ENCODE results near the gene MED4. TPM values are rescaled to one million over a fixed set of nuclear protein-coding genes. Genes with fewer than 3 reads are reported as not detected.

The MED4 gene
- total and polyA plus RNA-seq, 2 donors (not counting 1 experiment from before 2014, with no cell fraction given), result 25.4 to 66.7 TPM

DNA sequence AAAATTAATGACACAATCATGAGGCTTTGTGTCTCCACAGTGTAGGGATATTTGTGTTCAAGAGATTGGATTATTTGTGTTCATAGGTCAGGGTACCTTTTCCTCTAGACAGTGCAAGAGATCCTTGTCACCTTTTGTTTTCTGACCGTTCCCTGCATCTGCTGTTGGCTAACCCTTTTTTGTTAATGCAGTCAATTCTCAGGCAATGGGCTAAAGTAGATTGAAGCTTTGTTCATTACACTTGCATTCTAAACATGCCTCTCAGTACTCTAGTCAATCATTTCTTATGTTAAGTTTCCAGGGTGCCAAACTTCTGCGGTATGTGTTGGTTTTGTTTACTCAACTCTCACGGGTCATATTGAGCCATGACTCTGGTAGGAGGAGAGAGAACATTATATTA, 1.8 kb upstream of the MED4 start:
- peak overlapping the region; percentile 13 for H2AFZ ChIP-seq (ENCODE audit: low read length)
- H3K79me2 ChIP-seq (ENCODE audit: control insufficient read depth, insufficient read depth, low read length), result peaks cover 32% of the 10 kb centered on the region
- TF ChIP-seq, protein P1, sequence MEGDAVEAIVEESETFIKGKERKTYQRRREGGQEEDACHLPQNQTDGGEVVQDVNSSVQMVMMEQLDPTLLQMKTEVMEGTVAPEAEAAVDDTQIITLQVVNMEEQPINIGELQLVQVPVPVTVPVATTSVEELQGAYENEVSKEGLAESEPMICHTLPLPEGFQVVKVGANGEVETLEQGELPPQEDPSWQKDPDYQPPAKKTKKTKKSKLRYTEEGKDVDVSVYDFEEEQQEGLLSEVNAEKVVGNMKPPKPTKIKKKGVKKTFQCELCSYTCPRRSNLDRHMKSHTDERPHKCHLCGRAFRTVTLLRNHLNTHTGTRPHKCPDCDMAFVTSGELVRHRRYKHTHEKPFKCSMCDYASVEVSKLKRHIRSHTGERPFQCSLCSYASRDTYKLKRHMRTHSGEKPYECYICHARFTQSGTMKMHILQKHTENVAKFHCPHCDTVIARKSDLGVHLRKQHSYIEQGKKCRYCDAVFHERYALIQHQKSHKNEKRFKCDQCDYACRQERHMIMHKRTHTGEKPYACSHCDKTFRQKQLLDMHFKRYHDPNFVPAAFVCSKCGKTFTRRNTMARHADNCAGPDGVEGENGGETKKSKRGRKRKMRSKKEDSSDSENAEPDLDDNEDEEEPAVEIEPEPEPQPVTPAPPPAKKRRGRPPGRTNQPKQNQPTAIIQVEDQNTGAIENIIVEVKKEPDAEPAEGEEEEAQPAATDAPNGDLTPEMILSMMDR (conservative IDR thresholded peaks at IDR 0.05 in 1 of 2, IDR thresholded peaks at IDR 0.05 in 1 of 2; ENCODE audit: low read depth in 1 of 2, low read length in 2 of 2), result no peak
- no peak for TF ChIP-seq EZH2 (IDR thresholded peaks at IDR 0.05; ENCODE audit: low read length, missing control alignments)
- H3K4me3 ChIP-seq (replicated peaks in 1 of 4; ENCODE audit: control extremely low read depth in 1 of 4, insufficient read depth in 1 of 4, low read depth in 3 of 4, low read length in 4 of 4), result no peak overlapping the region
- H3K9me3 ChIP-seq (ENCODE audit: control insufficient read depth, insufficient read depth, low read depth, low read length), result no peaks in the 10 kb centered on the region
- H3K36me3 ChIP-seq (ENCODE audit: control insufficient read depth, insufficient read depth, low read length), result no peaks in the 10 kb centered on the region
- no peaks in the 10 kb centered on the region for H3K27me3 ChIP-seq (ENCODE audit: control insufficient read depth, insufficient read depth, low read length)
- no peak overlapping the region for H3K27ac ChIP-seq (ENCODE audit: insufficient read depth, low read length)
- H3K9ac ChIP-seq (ENCODE audit: insufficient read depth, low read length), result no peak overlapping the region
- no peaks in the 10 kb centered on the region for H3K4me1 ChIP-seq (ENCODE audit: control insufficient read depth, extremely low read depth, insufficient read depth, low read length)
- H4K20me1 ChIP-seq (ENCODE audit: control insufficient read depth, extremely low read depth, insufficient read depth, low read length), result no peaks in the 10 kb centered on the region
- DNase-seq (ENCODE audit: low read depth in 2 of 2), result no peak
- H3K4me2 ChIP-seq (ENCODE audit: extremely low read depth, insufficient read depth, low read length), result no peak overlapping the region

DNA sequence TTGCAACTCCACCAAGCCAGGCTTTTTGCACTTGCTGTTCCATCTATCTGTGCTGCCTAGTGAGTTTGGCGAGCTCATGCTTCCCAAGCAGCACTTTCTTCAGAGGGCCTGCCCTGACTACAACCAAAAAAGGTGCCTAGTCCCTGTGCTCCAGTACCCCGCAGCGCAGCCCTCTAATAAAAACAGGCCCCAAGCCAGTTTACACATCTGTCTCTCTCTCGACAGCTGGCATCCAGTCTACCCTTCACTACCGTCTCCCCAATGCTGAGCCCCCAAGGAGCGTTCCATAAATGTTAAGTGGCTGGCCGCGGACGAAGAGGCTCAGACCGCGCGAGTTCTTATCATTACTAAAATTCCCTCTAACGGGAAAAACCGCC, 512 bp downstream of the MED4 start:
- H4K20me1 ChIP-seq (ENCODE audit: control insufficient read depth, extremely low read depth, insufficient read depth, low read length), result no peaks in the 10 kb centered on the region
- peaks cover 54% of the 10 kb centered on the region for H3K79me2 ChIP-seq (ENCODE audit: control insufficient read depth, insufficient read depth, low read length)
- peak overlapping the region; percentile 94 for H3K4me2 ChIP-seq (ENCODE audit: extremely low read depth, insufficient read depth, low read length)
- H3K36me3 ChIP-seq (ENCODE audit: control insufficient read depth, insufficient read depth, low read length), result no peaks in the 10 kb centered on the region
- DNase-seq (ENCODE audit: low read depth in 2 of 2), result peak; percentile 4 to 20
- no peaks in the 10 kb centered on the region for H3K9me3 ChIP-seq (ENCODE audit: control insufficient read depth, insufficient read depth, low read depth, low read length)
- H2AFZ ChIP-seq (ENCODE audit: low read length), result peak overlapping the region; percentile 59
- TF ChIP-seq, protein P1 (conservative IDR thresholded peaks at IDR 0.05 in 1 of 2, IDR thresholded peaks at IDR 0.05 in 1 of 2; ENCODE audit: low read depth in 1 of 2, low read length in 2 of 2), result no peak
- no peak for TF ChIP-seq EZH2 (IDR thresholded peaks at IDR 0.05; ENCODE audit: low read length, missing control alignments)
- H3K27ac ChIP-seq (ENCODE audit: insufficient read depth, low read length), result peak overlapping the region; percentile 87
- H3K4me3 ChIP-seq (replicated peaks in 1 of 4; ENCODE audit: control extremely low read depth in 1 of 4, insufficient read depth in 1 of 4, low read depth in 3 of 4, low read length in 4 of 4), result peak overlapping the region; percentile 74 to 99 (median 87)
- H3K9ac ChIP-seq (ENCODE audit: insufficient read depth, low read length), result peak overlapping the region; percentile 86
- no peaks in the 10 kb centered on the region for H3K27me3 ChIP-seq (ENCODE audit: control insufficient read depth, insufficient read depth, low read length)
- no peaks in the 10 kb centered on the region for H3K4me1 ChIP-seq (ENCODE audit: control insufficient read depth, extremely low read depth, insufficient read depth, low read length)

- peak overlapping the region; percentile 94 for H3K4me2 ChIP-seq (ENCODE audit: extremely low read depth, insufficient read depth, low read length)
- no peak overlapping the region for H2AFZ ChIP-seq (ENCODE audit: low read length)
- H3K4me1 ChIP-seq (ENCODE audit: control insufficient read depth, extremely low read depth, insufficient read depth, low read length), result no peaks in the 10 kb centered on the region
- no peaks in the 10 kb centered on the region for H4K20me1 ChIP-seq (ENCODE audit: control insufficient read depth, extremely low read depth, insufficient read depth, low read length)
- TF ChIP-seq EZH2 (IDR thresholded peaks at IDR 0.05; ENCODE audit: low read length, missing control alignments), result no peak
- TF ChIP-seq, protein P1 (conservative IDR thresholded peaks at IDR 0.05 in 1 of 2, IDR thresholded peaks at IDR 0.05 in 1 of 2; ENCODE audit: low read depth in 1 of 2, low read length in 2 of 2), result no peak
- H3K36me3 ChIP-seq (ENCODE audit: control insufficient read depth, insufficient read depth, low read length), result no peaks in the 10 kb centered on the region
- no peaks in the 10 kb centered on the region for H3K27me3 ChIP-seq (ENCODE audit: control insufficient read depth, insufficient read depth, low read length)
- no peak overlapping the region for H3K27ac ChIP-seq (ENCODE audit: insufficient read depth, low read length)
- H3K4me3 ChIP-seq (replicated peaks in 1 of 4; ENCODE audit: control extremely low read depth in 1 of 4, insufficient read depth in 1 of 4, low read depth in 3 of 4, low read length in 4 of 4), result peak overlapping the region; percentile 74 to 99 (median 87)
- H3K79me2 ChIP-seq (ENCODE audit: control insufficient read depth, insufficient read depth, low read length), result peaks cover 62% of the 10 kb centered on the region
- no peak overlapping the region for H3K9ac ChIP-seq (ENCODE audit: insufficient read depth, low read length)
- no peaks in the 10 kb centered on the region for H3K9me3 ChIP-seq (ENCODE audit: control insufficient read depth, insufficient read depth, low read depth, low read length)
- DNase-seq (ENCODE audit: low read depth in 2 of 2), result no peak
These were observed 1.3 kb downstream of the MED4 start for GRCh38 chr13:48093588-48093987.
